Stimulated activated CD8-positive, alpha-beta memory T cell treated with anti-CD3 and anti-CD28 coated beads, Interleukin-15, amount 100 ng/mL, for 48 hours (primary cell): ENCODE data around the gene POMGNT1.
"Not testable (repeated sequence)": the region's sequence is repeated elsewhere in the genome, so short reads cannot be mapped to it uniquely, and the experiment has no call there.

ENCODE experiments used
- DNase-seq, 2 donors: peaks; one replicate each; pipeline ENCODE4 v3.0.0-alpha.2; 2020; ENCODE audit warnings: low read depth in 2 of 2

POMGNT1 gene

DNA sequence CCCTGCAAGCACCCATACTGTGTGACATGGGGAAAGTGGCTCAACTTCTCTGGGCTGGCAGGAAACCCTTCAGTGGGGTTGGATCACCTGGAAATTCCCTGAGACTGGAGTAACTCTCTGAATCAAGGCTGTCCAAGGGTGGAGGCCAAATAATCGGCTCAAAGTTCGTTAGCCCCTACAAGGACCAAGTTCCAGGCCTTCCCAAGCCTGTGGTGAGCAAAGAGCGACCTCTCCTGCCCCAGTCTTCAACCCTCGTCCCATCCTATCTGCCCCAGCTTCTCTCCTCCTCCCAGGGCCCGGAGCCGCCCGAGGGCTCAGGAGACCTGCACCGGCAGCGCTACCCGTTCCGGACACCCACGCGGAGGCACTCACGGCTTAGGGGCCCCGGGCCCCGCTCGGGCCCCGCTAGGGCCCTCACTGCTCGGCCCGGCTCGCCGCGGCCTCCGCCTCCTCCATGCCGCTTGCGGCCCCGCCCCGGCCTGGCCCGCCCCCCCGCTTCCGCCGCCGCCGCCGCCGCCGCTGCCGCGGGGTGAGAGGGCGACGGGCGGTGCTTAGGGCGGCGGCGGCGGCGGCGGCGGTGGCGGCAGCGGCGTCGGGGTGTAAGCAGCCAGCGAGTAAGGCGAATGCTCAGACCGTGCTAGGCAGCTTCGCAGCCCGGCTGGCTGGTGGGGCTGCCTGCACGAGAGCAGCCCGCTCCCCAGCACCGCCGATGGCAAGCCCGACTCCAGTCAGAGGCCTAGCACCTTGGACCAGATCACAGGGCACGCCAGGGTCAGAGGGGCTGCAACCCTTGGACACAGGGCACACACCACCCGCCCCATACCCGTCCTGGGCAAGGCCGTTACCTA lies at the start of gene POMGNT1:
TSS of gene POMGNT1 (minus strand) at position 471 of the 848 bp plus-strand sequence. CDS start 613 bp downstream, outside the sequence.
- peak; percentile 75 for DNase-seq

DNA sequence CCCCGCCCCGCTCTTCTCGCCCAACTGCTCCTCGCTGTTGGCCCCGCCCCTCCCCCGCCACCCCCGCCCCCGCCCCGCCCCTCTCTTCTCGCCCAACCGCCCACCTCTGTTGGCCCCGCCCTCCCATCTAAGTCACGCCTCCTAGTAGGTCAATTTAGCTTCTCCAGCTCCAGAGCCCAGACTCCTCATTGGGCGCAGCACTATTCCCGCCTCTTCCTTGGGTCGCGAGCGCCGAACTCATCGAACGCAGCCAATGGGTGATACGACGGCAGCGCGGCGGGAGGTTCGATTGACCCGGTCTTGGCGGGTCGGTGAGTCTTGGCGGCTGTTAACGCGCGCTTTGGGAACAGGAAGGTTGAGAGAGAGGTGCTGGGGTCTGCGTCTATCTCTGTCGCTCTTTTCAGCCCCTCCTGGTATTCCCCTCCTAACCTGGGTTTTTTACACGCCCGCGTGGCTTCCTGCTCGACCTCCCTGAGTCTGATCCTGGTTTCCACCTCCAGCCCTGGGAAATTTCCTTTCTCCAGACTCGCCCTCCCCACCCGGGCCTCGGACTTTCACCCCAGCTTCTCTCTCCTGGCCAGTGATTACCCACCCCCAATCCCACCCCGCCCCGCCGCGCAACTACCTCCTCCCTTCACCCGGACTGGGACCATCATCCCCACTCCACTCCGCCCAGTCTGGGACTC lies 49.3 kb upstream of the POMGNT1 start, which contains the start of gene RAD54L:
TSS of gene RAD54L (plus strand) at position 328 of the 686 bp plus-strand sequence. CDS start 643 bp downstream, outside the sequence.
- DNase-seq: peak; percentile 94 to 96

DNA sequence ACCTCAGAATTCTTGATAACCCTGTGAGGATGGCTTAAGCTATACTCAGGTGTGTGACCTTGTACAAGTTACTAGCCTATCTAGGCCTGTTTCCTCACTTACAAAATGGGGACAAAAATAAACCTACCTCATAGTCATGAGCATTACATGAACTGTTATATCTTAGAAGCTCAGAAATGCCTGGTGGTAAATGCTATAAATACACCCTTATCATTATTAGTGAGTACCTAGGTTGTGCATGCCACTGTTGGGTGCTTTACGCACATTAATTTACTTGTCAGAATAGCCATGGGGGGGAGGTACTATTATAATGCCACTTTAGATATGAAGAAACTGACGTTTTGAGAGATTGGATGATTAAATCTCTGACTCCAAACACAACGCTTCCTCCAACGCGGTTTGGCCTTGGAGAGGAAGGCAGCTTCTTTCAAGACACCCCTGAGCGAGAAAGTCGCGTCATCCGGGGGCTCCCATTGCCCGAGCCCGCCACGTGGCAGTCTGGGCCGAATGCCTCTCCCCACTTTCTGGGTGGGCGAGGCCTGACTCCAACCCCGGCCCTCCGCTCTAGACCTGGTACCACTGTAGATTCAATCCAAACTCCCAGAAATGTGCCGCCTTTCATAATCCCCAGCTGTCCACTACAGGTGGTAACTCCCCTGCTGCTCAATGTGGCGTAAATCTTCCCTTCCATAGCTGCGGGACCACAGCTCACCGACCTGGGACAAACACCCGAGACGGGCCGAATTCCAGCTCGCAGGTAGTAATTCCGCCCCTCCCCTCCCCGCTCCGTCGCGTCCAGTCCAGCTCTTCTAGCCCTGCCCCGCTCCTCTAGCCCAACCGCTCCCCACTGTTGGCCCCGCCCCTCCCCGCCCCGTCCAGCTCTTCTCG lies 48.6 kb upstream of the POMGNT1 start:
- peak; percentile 51 to 66 for DNase-seq

DNA sequence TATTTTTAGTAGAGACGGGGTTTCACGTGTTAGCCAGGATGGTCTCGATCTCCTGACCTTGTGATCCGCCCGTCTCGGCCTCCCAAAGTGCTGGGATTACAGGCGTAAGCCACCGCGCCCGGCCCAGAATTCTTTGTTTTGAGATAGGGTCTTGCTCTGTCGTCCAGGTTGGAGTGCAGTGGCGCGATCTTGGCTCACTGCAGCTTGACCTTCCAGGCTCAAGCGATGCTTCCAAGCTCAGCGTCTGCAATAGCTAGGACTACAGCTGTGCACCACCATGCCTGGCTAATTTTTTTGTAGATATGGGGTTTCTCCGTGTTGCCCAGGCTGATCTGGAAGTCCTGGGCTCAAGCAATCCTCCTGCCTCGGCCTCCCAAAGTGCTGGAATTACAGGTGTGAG lies 47.9 kb upstream of the POMGNT1 start:
- DNase-seq: not testable (repeated sequence)

DNA sequence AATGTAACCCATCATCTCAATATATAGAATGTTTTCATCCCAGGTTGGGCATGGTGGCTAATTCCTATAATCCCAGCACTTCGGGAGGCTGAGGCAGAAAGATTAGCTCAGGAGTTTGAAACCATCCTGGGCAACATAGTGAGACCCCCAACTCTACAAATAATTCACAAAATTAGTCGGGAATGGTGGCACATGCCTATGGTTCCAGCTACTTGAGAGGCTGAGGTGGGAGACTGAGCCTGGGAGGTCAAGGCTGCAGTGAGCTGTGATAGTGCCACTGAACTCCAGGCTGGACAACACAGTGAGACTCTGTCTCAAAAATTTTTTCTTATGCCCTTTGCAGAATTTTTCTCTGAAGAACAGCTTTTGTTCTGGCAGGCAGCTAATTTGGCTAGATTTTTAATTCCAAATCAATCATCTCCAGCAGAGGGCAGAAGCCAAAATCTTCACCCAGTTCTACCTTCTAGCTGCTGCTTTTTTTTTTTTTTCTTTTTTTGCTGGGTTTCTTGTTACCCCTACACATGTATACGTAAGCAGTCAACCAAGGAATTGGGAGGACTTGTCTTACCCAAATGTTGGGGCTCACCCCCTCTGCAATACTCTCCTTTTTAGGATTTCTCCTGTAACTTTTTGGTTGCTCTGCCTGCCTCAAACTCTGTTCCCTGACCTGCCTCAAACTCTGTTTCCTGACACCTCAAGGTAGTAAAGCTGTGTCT lies 46.6 kb upstream of the POMGNT1 start:
- no peak for DNase-seq

DNA sequence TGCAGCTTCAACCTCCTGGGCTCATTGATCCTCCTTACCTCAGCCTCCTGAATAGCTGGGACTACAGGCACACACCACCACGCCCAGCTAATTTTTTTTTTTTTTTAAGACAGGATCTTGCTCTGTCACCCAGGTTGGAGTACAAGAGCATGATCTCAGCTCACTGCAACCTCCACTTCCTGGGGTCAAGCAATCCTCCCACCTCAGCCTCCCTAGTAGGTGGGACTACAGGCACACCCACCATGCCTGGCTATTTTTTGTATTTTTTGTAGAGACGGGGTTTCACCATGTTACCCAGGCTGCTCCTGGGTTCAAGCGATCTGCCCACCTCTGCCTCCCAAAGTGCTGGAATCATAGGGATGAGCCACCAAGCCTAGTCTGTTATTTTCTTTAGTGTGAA lies 45.6 kb upstream of the POMGNT1 start:
- not testable (repeated sequence) for DNase-seq

DNA sequence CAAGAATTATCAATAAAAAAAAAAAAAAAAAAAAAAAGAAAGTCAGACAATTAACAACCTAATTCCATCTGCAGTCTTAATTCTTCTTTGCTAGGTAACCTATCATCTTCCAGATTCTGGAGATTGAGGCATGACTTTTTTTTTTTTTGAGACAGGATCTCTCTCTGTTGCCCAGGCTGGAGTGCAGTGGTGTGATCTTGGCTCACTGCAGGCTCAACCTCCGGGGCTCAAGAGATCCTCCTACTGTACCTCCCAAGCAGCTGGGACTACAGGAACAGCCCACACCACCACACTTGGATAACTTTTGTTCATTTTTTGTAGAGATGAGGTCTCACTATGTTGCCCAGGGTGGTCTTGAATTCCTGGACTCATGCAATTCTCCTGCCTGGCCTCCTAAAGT lies 44.7 kb upstream of the POMGNT1 start:
- DNase-seq: no peak

DNA sequence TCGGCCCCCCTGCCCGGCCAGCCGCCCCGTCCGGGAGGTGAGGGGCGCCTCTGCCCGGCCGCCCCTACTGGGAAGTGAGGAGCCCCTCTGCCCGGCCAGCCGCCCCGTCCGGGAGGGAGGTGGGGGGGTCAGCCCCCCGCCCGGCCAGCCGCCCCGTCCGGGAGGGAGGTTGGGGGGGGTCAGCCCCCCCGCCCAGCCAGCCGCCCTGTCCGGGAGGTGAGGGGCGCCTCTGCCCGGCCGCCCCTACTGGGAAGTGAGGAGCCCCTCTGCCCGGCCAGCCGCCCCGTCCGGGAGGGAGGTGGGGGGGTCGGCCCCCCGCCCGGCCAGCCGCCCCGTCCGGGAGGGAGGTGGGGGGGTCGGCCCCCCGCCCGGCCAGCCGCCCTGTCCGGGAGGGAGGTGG lies 43.5 kb upstream of the POMGNT1 start:
- not testable (repeated sequence) for DNase-seq

DNA sequence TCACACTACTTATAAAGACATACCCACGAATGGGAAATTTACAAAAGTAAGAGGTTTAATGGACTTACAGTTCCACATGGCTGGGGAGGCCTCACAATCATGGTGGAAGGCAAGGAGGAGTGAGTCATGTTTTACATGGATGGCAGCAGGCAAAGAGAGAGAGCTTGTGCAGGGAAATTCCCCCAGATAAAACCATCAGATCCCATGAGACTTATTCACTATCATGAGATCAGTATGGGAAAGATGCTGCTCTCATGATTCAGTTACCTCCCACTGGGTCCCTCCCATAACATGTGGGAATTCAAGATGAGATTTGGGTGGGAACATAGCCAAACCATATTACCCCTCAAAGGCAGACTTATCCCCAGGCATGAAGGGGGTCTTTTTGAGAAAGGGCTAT lies 40.6 kb upstream of the POMGNT1 start:
- DNase-seq: not testable (repeated sequence)

DNA sequence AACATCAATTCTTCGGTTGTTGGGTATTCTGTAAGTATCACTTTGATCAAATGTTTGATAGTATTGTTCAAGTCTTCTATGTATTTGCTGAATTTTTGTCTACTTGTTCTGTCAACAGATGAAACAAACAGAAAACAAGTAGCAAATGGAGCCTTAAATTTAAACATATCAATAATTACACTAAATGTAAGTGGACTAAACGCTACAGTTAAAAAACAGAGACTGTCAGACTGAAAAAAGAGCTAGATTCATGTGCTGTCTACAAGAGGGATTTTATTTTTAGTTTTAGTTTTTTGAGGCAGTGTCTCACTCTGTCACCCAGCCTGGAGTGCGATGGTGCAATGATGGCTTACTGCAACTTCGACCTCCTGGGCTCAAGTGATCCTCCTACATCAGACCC lies 38.6 kb upstream of the POMGNT1 start:
- no peak for DNase-seq

DNA sequence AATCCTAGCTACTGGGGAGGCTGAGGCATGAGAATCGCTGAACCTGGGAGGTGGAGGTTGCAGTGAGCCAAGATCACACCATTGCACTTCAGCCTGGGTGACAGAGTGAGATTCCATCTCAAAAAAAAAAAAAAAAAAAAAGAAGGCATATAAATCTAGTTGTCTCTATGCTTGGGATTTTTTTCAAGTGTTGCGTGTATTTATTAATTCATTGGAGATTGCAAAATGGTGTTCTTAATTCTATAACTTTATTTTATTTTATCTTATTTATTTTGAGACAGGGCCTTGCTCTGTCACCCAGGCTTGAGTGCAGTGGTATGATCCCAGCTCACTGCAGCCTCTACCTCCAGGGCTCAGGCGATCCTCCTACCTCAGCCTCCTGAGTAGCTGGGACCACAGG lies 33.0 kb upstream of the POMGNT1 start:
- not testable (repeated sequence) for DNase-seq

DNA sequence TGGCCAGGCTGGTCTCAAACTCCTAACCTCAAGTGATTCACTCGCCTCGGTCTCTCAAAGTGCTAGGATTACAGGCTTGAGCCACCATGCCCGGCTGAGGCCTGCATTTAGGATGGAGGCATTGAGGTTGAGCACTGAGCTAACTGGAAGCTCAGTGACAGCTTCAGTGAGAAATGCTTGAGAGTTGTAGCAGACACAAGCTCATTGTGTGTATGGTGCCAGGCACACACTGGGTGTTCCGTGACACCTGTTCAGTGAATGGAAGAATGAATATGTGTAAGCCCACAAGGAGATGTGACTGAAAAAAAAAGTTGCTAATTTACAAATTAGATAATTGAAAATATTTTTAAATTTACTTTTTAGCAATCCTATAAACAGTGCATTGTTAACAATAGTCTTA lies 26.7 kb upstream of the POMGNT1 start:
- no peak for DNase-seq

DNA sequence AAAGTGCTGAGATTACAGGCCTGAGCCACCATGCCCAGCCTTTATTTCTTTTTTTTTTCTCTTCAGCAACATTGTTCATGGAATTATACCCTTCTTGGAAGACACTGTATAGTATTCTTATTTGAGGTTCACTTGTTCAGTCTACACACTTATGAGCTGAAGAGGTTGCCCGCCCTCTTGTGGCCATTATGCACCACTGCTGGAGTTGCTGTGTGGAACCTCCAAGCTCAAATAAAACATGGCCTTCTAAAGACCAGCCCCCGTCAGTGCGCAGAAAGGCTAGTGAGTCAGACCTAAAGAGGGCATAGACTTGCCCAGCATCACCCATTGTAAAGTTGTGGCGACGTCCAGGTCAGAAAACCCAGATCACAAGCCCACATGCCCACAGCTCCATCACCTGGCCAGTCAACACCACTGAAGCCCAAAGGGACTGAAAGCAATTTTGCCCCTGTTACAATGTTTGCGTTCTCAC lies 25.3 kb upstream of the POMGNT1 start:
- DNase-seq: peak; percentile 20 to 35

DNA sequence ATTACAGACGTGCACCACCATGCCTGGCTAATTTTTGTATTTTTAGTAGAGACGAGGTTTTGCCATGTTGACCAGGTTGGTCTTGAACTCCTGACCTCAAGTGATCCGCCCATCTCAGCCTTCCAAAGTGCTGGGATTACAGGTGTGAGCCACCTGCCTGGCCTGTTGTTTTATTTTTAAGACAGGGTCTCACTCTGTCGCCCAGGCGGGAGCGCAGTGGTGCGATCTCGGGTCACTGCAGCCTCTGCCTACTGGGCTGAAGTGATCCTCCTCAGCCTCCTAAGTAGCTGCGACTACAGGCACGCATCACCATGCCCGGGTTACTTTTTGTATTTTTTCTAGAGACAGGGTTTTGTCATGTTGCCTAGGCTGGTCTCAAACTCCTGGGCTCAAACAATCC lies 24.8 kb upstream of the POMGNT1 start:
- not testable (repeated sequence) for DNase-seq

DNA sequence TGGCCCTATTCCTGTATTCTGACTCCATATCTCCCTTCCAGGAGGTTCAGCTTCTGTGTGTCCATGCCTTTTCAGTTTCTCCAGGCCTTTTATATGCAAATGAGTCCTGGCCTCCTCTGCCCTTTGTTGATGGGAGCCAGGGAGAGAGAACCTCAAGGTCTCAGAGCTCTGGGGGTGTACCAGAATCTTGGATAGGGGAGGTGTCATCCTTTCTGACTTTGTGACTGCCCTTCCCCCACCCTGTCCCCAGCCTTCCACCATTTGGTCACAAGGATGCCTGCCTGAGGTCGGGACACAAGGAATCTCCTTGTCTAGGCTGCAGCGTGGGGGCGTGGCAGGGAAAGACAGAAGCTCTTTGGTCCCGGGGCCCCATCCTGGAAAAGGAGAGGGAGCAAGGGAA lies 23.5 kb upstream of the POMGNT1 start:
- DNase-seq: no peak

DNA sequence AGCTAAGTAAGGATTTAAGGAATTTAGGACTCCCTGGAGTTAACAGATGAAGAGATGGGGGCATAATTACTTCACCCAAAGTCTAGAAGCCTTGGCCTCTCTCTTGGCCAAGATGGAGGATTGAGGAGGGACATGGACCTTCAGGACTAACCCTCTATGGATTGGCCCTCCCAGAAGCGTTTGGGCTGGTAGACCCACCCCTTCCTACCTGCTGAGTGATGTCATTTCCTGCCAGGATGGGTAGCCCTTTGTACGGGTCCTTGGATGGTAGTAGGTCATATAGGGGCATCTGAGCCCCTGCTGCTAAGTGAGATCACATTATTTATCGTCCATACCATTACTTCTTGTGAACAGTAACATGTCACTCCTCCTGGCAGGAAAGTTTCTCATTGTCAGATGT lies 22.6 kb upstream of the POMGNT1 start:
- no peak for DNase-seq

DNA sequence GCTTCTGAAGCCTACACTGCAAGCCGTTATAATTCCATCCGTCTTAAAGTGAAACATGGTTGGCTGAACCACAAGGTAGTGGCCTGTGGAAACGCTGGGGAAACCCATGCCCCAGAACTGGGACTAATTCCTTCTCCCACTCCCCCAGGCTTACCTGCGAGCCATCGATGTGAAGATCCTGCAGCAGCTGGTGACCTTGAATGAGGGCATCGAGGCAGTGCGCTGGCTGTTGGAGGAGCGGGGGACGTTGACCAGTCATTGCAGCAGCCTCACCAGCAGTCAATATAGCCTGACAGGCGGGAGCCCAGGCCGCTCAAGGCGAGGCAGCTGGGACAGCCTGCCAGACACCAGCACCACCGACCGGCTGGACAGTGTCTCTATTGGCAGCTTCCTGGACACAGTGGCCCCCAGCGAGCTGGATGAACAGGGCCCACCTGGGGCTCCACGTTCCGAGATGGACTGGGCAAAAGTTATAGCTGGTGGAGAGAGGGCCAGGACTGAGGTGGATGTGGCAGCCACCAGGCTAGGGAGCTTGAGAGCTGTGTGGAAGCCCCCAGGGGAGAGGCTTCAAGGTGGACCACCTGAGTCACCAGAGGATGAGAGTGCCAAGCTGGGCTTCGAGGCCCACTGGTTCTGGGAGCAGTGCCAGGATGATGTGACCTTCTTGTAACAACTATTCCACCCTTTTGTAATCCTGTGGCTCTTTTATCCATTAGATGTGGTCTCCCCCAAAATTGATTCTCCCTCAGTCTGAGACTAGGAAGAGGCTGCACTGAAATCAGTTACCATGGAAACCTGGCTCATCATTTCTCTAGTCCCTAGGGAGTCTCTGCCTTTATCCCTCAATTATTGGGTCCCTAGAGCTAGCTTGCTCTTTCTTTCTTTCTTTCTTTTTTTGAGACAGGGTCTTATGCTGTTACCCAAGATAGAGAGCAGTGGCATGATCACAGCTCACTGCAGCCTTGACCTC lies 21.6 kb upstream of the POMGNT1 start:
- no peak for DNase-seq

DNA sequence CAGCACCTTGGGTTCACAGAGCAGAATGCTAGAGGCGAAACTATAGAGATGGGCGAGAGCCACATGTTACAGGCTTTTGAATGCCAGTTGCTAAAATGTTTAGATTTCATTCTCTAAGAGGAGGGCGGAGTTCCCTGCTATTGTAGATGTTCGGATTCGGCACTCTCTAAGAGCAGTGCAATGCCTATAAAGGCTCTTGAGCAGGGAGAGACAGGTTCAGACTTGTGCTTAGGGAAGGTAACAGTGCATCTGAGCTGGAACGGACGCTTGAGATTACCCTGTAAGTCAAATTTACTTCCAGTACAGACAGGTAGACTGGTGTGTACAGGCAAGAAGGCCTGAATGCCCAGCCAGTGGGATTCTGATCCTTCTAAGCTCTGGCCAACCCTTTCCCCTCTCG lies 20.2 kb upstream of the POMGNT1 start:
- DNase-seq: no peak

DNA sequence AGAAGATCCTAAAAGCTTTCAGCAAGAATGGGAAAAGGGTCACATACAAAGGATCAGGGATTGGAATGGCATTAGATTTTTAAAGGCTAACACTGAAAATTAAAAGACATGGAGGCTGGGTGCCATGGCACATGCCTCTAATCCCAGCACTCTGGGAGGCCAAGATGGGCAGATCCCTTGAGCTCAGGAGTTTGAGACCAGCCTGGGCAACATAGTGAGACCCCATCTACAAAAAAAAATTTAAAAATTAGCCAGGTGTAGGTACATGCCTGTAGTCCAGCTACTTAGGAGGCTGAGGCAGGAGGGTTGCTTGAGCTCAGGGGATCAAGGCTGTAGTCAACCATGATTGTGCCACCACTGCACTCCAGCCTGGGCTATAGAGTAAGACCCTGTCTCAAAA lies 17.3 kb upstream of the POMGNT1 start:
- no peak for DNase-seq

DNA sequence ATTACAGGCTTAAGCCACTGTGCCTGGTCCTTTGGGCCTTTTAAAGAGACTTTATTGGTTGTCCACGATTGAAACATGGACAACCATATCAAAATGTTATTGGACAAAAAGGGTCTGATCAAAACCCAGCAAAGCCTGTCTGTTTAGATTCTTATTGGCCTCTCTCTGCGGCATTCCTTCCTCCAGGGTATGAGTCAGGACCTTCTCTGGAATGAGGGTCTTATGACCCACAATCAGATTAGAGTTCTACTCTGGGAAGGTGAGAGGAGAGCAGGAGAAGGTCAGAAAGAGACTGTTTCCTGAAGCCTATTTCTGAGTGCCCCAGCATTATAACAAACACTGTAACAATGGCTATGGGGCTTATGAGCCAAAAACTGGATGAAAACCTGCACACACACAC lies 12.8 kb upstream of the POMGNT1 start:
- no peak for DNase-seq
